Muscle layer of duodenum (tissue), 2 donors: Measurements from ENCODE around the gene OR13D1.
"Not testable (repeated sequence)": the region's sequence is repeated elsewhere in the genome, so short reads cannot be mapped to it uniquely, and the experiment has no call there.

Source experiments
- H3K27ac ChIP-seq: one replicate; pipeline ENCODE4 v1.7.0; 2013; ENCODE audit warnings: mild to moderate bottlenecking, low read length
- H3K27me3 ChIP-seq: one replicate; pipeline ENCODE4 v1.7.0; 2013; ENCODE audit warnings: low read depth, mild to moderate bottlenecking, control low read depth, low read length
- H3K36me3 ChIP-seq, 2 donors: one replicate each; pipeline ENCODE4 v1.7.0; 2013; ENCODE audit warnings: low read length in 2 of 2, control low read depth in 1 of 2, mild to moderate bottlenecking in 1 of 2; ENCODE audit not compliant: insufficient read depth in 2 of 2, control insufficient read depth in 1 of 2
- H3K4me1 ChIP-seq, 2 donors: one replicate each; pipeline ENCODE4 v1.7.0; 2013; ENCODE audit warnings: low read length in 2 of 2, mild to moderate bottlenecking in 2 of 2, control low read depth in 1 of 2, moderate library complexity in 1 of 2; ENCODE audit not compliant: insufficient read depth in 2 of 2, control insufficient read depth in 1 of 2
- H3K4me3 ChIP-seq, 2 donors: one replicate each; pipeline ENCODE4 v1.7.0; 2013; ENCODE audit warnings: low read length in 2 of 2, low read depth in 1 of 2, mild to moderate bottlenecking in 1 of 2
- H3K9me3 ChIP-seq, 2 donors: one replicate each; pipeline ENCODE4 v1.7.0; 2013; ENCODE audit warnings: low read length in 2 of 2, control low read depth in 1 of 2, mild to moderate bottlenecking in 1 of 2; ENCODE audit not compliant: control insufficient read depth in 1 of 2
- donor health status: healthy.

The OR13D1 gene

GRCh38 chr9:104694218-104694617, at the start of gene OR13D1:
OR13D1 (plus strand) TSS chr9:104694518; CDS start chr9:104694518, 0 bp downstream.
- Histone ChIP-seq H3K27ac (no peak within 1 kb of the TSS), H3K4me1 (no peaks in the 10 kb centered on the region), H3K36me3 (no peaks in the 10 kb centered on the region), H3K9me3 (no peaks in the 10 kb centered on the region), H3K4me3 (no peak within 1 kb of the TSS), H3K27me3 (no peaks in the 10 kb centered on the region)

- H3K4me3 ChIP-seq = no peak overlapping the region
- H3K27ac ChIP-seq = no peak overlapping the region
- H3K27me3 ChIP-seq = no peaks in the 10 kb centered on the region
- H3K4me1 ChIP-seq = no peaks in the 10 kb centered on the region
- no peaks in the 10 kb centered on the region for H3K9me3 ChIP-seq
- H3K36me3 ChIP-seq = no peaks in the 10 kb centered on the region
These were observed 35.7 kb upstream of the OR13D1 start for GRCh38 chr9:104658496-104659195.

DNA sequence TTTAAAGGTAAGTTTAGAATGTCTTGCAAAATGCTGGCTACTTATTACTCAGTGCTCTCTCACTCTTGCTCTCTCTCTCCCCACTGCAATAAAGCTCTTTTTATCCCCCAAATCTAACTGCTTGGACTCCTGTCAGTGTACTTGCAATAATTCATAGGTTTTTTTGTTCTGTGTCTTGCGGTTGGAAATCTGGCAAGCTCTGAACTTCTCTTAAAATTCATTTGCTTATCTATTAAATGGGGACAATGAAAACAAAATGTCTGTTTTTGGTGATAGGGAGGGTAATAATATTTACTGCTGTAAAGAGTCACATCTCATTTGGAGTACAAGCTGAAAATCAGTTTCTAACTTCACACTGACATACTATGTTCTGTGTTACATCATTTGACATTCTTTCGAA, 18.7 kb upstream of the OR13D1 start:
- H3K36me3 ChIP-seq = no peaks in the 10 kb centered on the region
- H3K4me1 ChIP-seq = no peaks in the 10 kb centered on the region
- H3K27me3 ChIP-seq = no peaks in the 10 kb centered on the region
- H3K9me3 ChIP-seq = no peaks in the 10 kb centered on the region
- no peak overlapping the region for H3K27ac ChIP-seq
- H3K4me3 ChIP-seq = no peak overlapping the region

GRCh38 chr9:104682642-104683041, 11.7 kb upstream of the OR13D1 start:
- no peaks in the 10 kb centered on the region for H3K36me3 ChIP-seq
- no peaks in the 10 kb centered on the region for H3K27me3 ChIP-seq
- no peaks in the 10 kb centered on the region for H3K9me3 ChIP-seq
- no peaks in the 10 kb centered on the region for H3K4me1 ChIP-seq
- no peak overlapping the region for H3K27ac ChIP-seq
- no peak overlapping the region for H3K4me3 ChIP-seq

- Histone ChIP-seq H3K27ac (no peak overlapping the region), H3K9me3 (no peaks in the 10 kb centered on the region), H3K4me1 (no peaks in the 10 kb centered on the region), H3K36me3 (no peaks in the 10 kb centered on the region), H3K27me3 (no peaks in the 10 kb centered on the region), H3K4me3 (no peak overlapping the region)
These were observed 8.2 kb upstream of the OR13D1 start for GRCh38 chr9:104686081-104686480.

GRCh38 chr9:104700306-104700705, 6.0 kb downstream of the OR13D1 start:
- no peaks in the 10 kb centered on the region for H3K27me3 ChIP-seq
- H3K4me3 ChIP-seq = no peak overlapping the region
- no peaks in the 10 kb centered on the region for H3K36me3 ChIP-seq
- H3K9me3 ChIP-seq = no peaks in the 10 kb centered on the region
- no peak overlapping the region for H3K27ac ChIP-seq
- no peaks in the 10 kb centered on the region for H3K4me1 ChIP-seq

GRCh38 chr9:104708737-104709136, 14.4 kb downstream of the OR13D1 start:
- not testable (repeated sequence) for H3K27me3 ChIP-seq, H3K36me3 ChIP-seq, H3K27ac ChIP-seq, H3K9me3 ChIP-seq, H3K4me3 ChIP-seq, H3K4me1 ChIP-seq

DNA sequence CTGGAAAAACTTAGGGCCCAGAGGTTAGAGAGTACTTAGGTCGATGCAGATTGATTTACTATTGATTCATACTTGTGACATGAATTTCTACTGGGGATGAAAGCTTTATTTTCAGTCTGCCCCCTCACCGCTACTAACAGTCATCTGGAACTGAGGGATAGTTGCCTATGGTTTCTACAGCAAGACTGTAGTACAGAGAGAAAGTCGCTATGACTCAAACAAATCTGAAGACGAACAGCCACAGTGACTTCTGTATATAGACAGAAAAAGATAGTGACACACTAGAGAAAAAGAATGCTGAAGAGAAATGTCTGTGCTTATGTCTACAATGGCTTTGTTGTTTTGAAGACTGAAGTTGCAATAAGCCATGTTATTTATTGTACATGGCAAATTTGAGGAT, 17.3 kb downstream of the OR13D1 start:
- Histone ChIP-seq H3K9me3 (peaks cover 0 to 5% of the 10 kb centered on the region in 2 donors), H3K27ac (no peak overlapping the region), H3K4me3 (no peak overlapping the region), H3K4me1 (no peaks in the 10 kb centered on the region), H3K27me3 (no peaks in the 10 kb centered on the region), H3K36me3 (no peaks in the 10 kb centered on the region)

DNA sequence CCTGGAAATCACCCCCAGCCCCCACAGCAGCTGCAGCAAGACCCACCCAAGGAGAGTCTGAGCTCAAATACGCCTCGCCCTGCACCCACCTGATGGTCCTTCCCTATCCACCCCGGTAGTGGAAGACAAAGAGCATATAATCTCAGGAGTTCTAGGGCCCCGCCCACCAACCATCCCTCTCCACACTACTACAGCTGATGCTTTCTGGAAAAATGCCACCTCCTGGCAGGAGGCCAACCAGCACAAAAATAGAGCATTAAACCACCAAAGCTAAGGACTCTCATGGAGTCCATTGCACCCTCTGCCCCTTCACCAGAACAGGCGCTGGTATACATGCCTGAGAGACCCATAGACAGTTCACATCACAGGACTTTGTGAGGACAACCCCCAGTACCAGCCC, 30.7 kb downstream of the OR13D1 start:
- H3K4me3 ChIP-seq = no peak overlapping the region
- no peaks in the 10 kb centered on the region for H3K9me3 ChIP-seq
- no peaks in the 10 kb centered on the region for H3K4me1 ChIP-seq
- no peak overlapping the region for H3K27ac ChIP-seq
- no peaks in the 10 kb centered on the region for H3K36me3 ChIP-seq
- no peaks in the 10 kb centered on the region for H3K27me3 ChIP-seq

- no peaks in the 10 kb centered on the region for H3K9me3 ChIP-seq
- no peak overlapping the region for H3K27ac ChIP-seq
- H3K4me3 ChIP-seq = no peak overlapping the region
- H3K27me3 ChIP-seq = no peaks in the 10 kb centered on the region
- H3K36me3 ChIP-seq = no peaks in the 10 kb centered on the region
- H3K4me1 ChIP-seq = no peaks in the 10 kb centered on the region
These were observed 44.1 kb downstream of the OR13D1 start for GRCh38 chr9:104738452-104738851.

DNA sequence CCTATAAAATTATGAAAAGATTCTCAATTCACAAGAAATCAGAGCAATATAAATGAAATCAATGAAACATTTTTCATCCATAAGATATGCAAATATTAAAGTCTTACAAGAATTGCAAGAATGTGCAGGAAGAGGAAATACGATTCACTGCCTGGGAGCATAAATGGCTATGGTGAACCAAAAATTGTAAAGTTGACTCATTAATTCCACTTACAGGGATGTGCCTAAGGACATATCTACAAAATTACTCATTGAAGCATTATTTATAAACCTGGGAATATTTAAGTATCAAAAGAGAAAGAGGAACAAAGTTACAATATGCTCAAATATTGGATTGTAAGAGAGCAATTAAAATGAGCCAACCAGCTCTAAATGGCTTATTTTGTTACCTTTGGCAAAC, 46.3 kb downstream of the OR13D1 start:
- Histone ChIP-seq H3K27me3 (no peaks in the 10 kb centered on the region), H3K36me3 (no peaks in the 10 kb centered on the region), H3K4me1 (no peaks in the 10 kb centered on the region), H3K27ac (no peak overlapping the region), H3K9me3 (no peaks in the 10 kb centered on the region), H3K4me3 (no peak overlapping the region)

DNA sequence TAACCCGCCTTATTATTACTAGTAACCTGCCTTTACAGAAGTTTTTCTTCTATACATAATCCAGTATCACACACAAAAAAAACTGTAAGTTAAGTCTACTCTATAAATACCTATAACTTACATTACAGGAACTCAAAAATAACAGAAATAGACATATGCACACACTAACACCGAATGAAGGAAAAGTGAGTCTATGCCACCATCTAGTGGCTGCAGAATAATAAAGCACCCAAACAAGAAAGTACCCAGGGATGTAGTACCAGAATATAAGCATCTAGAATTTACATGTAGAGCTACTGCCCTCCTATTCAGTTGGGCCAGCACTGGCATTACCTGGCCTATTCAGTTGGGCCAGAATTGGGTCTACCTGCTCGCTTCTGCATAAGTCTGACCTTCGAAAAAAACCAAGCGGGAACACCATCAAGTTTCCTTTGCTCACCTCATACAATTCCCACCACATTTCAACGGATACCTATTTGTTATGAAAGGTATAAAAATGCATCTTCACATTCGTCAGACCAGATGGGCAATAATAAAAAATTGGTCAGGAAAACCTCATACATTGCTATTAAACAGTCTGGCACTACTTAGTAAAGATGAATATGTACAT, 49.2 kb downstream of the OR13D1 start:
- Histone ChIP-seq H3K36me3 (no peaks in the 10 kb centered on the region), H3K4me1 (peaks cover under 1 to 7% of the 10 kb centered on the region in 2 donors), H3K4me3 (no peak overlapping the region), H3K27me3 (no peaks in the 10 kb centered on the region), H3K27ac (no peak overlapping the region), H3K9me3 (no peaks in the 10 kb centered on the region)
